MCF 10A (cell line): ENCODE measurements around the gene ECPAS. TPM values are rescaled to one million over a fixed set of nuclear protein-coding genes. Genes with fewer than 3 reads are reported as not detected.

Experiments
- BruUV-seq: library from RNA; stranded (reverse); fragments of 400-500 nt; replicated peaks from 2 replicates; lab custom pipeline; 2021; lab: Mats Ljungman, UMichigan
- CTCF ChIA-PET: fragments of 300-600 bp; sonication (Branson Sonifier 250); formaldehyde crosslinking; extraction: SDS; loops from one replicate; lab custom pipeline; 2021; ENCODE audit warnings: antibody characterized with exemption, inconsistent platforms; lab: Yijun Ruan, JAX
- POLR2A ChIA-PET: fragments of 300-600, 350-650 bp; sonication (Branson Sonifier 250); formaldehyde crosslinking; extraction: SDS; loops from one replicate; lab custom pipeline; 2020; ENCODE audit warnings: antibody characterized with exemption, inconsistent platforms; lab: Yijun Ruan, JAX
- DNase-seq: peaks from one replicate; pipeline ENCODE4 v3.0.0-alpha.2; 2018; ENCODE audit not compliant: unreplicated experiment
- H3K27ac Mint-ChIP-seq: one replicate; pipeline ENCODE4 v1.8.0; 2022; ENCODE audit warnings: mild to moderate bottlenecking, low read depth, mixed read lengths; ENCODE audit not compliant: unreplicated experiment
- H3K27me3 Mint-ChIP-seq: one replicate; pipeline ENCODE4 v1.8.0; 2022; ENCODE audit warnings: mixed read lengths; ENCODE audit not compliant: insufficient read depth, unreplicated experiment
- H3K36me3 Mint-ChIP-seq: one replicate; pipeline ENCODE4 v1.8.0; 2022; ENCODE audit warnings: mild to moderate bottlenecking, moderate library complexity, mixed read lengths; ENCODE audit not compliant: insufficient read depth, unreplicated experiment
- H3K4me1 Mint-ChIP-seq: one replicate; pipeline ENCODE4 v1.8.0; 2022; ENCODE audit warnings: mixed read lengths; ENCODE audit not compliant: insufficient read depth, unreplicated experiment
- H3K4me3 Mint-ChIP-seq: one replicate; pipeline ENCODE4 v1.8.0; 2022; ENCODE audit warnings: mild to moderate bottlenecking, moderate library complexity, mixed read lengths; ENCODE audit not compliant: unreplicated experiment
- H3K9me3 Mint-ChIP-seq: one replicate; pipeline ENCODE4 v1.8.0; 2022; ENCODE audit warnings: mixed read lengths; ENCODE audit not compliant: unreplicated experiment
- intact Hi-C: fragments of 100-400 bp; cut with micrococcal nuclease; formaldehyde crosslinking; loops from 2 replicates; pipeline ENCODE4 v1.14.1; 2022
- total RNA-seq: library from RNA; stranded (reverse); gene quantifications from 2 replicates; pipeline ENCODE4 v1.2.3, GENCODE V29; 2022
- TF ChIP-seq, protein P1 (sequence below): fragments of 200-600 bp; IDR thresholded peaks from one replicate; pipeline ENCODE4 v1.8.0; 2022; ENCODE audit warnings: antibody characterized with exemption, mild to moderate bottlenecking; ENCODE audit not compliant: unreplicated experiment

The ECPAS gene
- total RNA-seq, 1 experiment from 2014 or later: 152 TPM

DNA sequence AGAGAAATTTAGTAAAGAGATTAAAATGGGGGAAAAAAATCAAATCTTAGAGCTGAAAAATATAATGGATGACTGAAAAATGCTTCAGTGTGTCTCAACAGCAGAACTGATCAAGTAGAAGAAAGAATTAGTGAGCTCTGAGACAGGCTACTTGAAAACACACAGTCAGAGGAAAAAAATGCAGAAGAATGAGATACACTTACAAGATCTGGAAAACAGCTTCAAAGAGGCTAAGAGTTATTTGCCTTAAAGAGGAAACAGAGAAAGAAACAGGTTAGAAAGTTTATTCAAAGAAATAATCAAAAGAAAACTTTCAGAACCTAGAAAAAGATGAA lies 83.7 kb downstream of the ECPAS start:
- H3K4me1 Mint-ChIP-seq: no peaks in the 10 kb centered on the region
- no TSS peak for BruUV-seq
- ChIA-PET POLR2A (interaction anchor here (0.7 kb wide), 1 partner anchor 646 kb away, joined by 4 read pairs; no protein-coding TSS in a partner anchor), CTCF (interaction anchor here (0.6 to 1.7 kb wide), 8 partner anchors 12 to 638 kb away, joined by 3 to 5 read pairs (median 3); no protein-coding TSS in a partner anchor)
- no peak for DNase-seq
- TF ChIP-seq, protein P1, sequence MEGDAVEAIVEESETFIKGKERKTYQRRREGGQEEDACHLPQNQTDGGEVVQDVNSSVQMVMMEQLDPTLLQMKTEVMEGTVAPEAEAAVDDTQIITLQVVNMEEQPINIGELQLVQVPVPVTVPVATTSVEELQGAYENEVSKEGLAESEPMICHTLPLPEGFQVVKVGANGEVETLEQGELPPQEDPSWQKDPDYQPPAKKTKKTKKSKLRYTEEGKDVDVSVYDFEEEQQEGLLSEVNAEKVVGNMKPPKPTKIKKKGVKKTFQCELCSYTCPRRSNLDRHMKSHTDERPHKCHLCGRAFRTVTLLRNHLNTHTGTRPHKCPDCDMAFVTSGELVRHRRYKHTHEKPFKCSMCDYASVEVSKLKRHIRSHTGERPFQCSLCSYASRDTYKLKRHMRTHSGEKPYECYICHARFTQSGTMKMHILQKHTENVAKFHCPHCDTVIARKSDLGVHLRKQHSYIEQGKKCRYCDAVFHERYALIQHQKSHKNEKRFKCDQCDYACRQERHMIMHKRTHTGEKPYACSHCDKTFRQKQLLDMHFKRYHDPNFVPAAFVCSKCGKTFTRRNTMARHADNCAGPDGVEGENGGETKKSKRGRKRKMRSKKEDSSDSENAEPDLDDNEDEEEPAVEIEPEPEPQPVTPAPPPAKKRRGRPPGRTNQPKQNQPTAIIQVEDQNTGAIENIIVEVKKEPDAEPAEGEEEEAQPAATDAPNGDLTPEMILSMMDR: no peak
- peaks cover 86% of the 10 kb centered on the region for H3K36me3 Mint-ChIP-seq
- no peak overlapping the region for H3K27ac Mint-ChIP-seq
- H3K9me3 Mint-ChIP-seq: peaks cover 11% of the 10 kb centered on the region
- H3K27me3 Mint-ChIP-seq: no peaks in the 10 kb centered on the region
- H3K4me3 Mint-ChIP-seq: no peak overlapping the region
- intact Hi-C loops: no loop called here

GRCh38 chr9:111399772-111400563 lies 84.2 kb downstream of the ECPAS start:
- peaks cover 86% of the 10 kb centered on the region for H3K36me3 Mint-ChIP-seq
- BruUV-seq: no TSS peak
- DNase-seq: peak; percentile 68
- ChIA-PET POLR2A (interaction anchor here (0.7 kb wide), 1 partner anchor 645 kb away, joined by 4 read pairs; no protein-coding TSS in a partner anchor), CTCF (interaction anchor here (0.6 to 1.7 kb wide), 10 partner anchors 11 to 637 kb away, joined by 3 to 7 read pairs (median 3); no protein-coding TSS in a partner anchor)
- no peak overlapping the region for H3K4me3 Mint-ChIP-seq
- H3K27ac Mint-ChIP-seq: no peak overlapping the region
- peaks cover 11% of the 10 kb centered on the region for H3K9me3 Mint-ChIP-seq
- TF ChIP-seq, protein P1: peak; percentile 45
- H3K4me1 Mint-ChIP-seq: no peaks in the 10 kb centered on the region
- intact Hi-C loops: no loop called here
- H3K27me3 Mint-ChIP-seq: no peaks in the 10 kb centered on the region

DNA sequence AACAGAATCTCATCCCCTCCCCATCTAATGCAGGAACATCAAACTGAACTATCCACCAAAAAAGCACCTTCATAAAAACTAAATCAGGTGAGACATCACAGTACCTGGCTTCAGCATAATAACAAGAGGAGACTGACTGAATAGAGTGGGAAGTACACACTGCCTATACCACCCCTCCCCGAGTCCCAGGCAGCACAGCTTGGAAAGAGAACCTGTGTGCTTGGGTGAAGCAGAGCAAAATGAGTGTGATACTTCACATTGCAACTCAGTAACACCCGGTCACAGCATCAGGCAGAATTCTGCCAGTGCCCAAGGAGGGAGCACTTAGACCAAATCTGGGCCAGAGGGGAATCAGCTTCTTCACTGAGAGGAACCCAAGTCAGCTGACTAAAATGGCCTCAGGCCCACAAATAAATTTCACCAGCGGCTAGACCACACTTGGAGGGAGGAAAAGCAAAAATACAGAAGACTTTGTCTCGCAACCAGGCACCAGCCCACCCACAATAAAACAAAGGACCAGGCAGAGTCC lies 84.9 kb downstream of the ECPAS start:
- Mint-ChIP-seq H3K4me3 (no peak overlapping the region), H3K27ac (no peak overlapping the region), H3K36me3 (peaks cover 86% of the 10 kb centered on the region), H3K9me3 (peaks cover 11% of the 10 kb centered on the region), H3K27me3 (no peaks in the 10 kb centered on the region), H3K4me1 (no peaks in the 10 kb centered on the region)
- no peak for DNase-seq
- ChIA-PET CTCF (interaction anchor here (0.6 to 1.6 kb wide), 7 partner anchors 11 to 301 kb away, joined by 3 to 7 read pairs (median 3); no protein-coding TSS in a partner anchor), POLR2A (no interaction called here)
- intact Hi-C loops: no loop called here
- TF ChIP-seq, protein P1: no peak
- no TSS peak for BruUV-seq

- intact Hi-C loops: no loop called here
- no TSS peak for BruUV-seq
- no peaks in the 10 kb centered on the region for H3K9me3 Mint-ChIP-seq
- no peak overlapping the region for H3K27ac Mint-ChIP-seq
- H3K27me3 Mint-ChIP-seq: no peaks in the 10 kb centered on the region
- TF ChIP-seq, protein P1: no peak
- peaks cover 43% of the 10 kb centered on the region for H3K36me3 Mint-ChIP-seq
- ChIA-PET CTCF (no interaction called here), POLR2A (no interaction called here)
- H3K4me1 Mint-ChIP-seq: no peaks in the 10 kb centered on the region
- DNase-seq: no peak
- H3K4me3 Mint-ChIP-seq: no peak overlapping the region
Observed at GRCh38 chr9:111393971-111394370, 90.2 kb downstream of the ECPAS start.
